Ishikawa (cell line): ENCODE measurements around the gene IFITM10.

ENCODE experiments used
- CEBPB ChIP-seq: IDR thresholded peaks from 2 replicates; pipeline ENCODE4 v1.6.1; 2012
- CREB1 ChIP-seq: IDR thresholded peaks from 2 replicates; pipeline ENCODE4 v1.6.1; 2012; ENCODE audit warnings: low read depth
- EGR1 ChIP-seq: IDR thresholded peaks from 2 replicates; pipeline ENCODE4 v1.6.1; 2012
- EP300 ChIP-seq: IDR thresholded peaks from 2 replicates; pipeline ENCODE4 v1.6.1; 2012; ENCODE audit warnings: borderline replicate concordance
- FOXM1 ChIP-seq: IDR thresholded peaks from 2 replicates; pipeline ENCODE4 v1.6.1; 2012; ENCODE audit warnings: low read depth, borderline replicate concordance
- MAX ChIP-seq: IDR thresholded peaks from 2 replicates; pipeline ENCODE4 v1.6.1; 2012
- NFIC ChIP-seq: IDR thresholded peaks from 2 replicates; pipeline ENCODE4 v1.6.1; 2012
- RAD21 ChIP-seq: IDR thresholded peaks from 2 replicates; pipeline ENCODE4 v1.6.1; 2012; ENCODE audit warnings: low read depth
- REST ChIP-seq: IDR thresholded peaks from 2 replicates; pipeline ENCODE4 v1.6.1; 2012; ENCODE audit warnings: low read depth, mild to moderate bottlenecking
- TAF1 ChIP-seq: IDR thresholded peaks from 2 replicates; pipeline ENCODE4 v1.6.1; 2012; ENCODE audit warnings: low read depth, mild to moderate bottlenecking
- TEAD4 ChIP-seq: IDR thresholded peaks from 2 replicates; pipeline ENCODE4 v1.6.1; 2012
- USF1 ChIP-seq: IDR thresholded peaks from 2 replicates; pipeline ENCODE4 v1.6.1; 2012
- YY1 ChIP-seq: IDR thresholded peaks from 2 replicates; pipeline ENCODE4 v1.6.1; 2012; ENCODE audit warnings: low read depth
- ZBTB7A ChIP-seq: IDR thresholded peaks from 2 replicates; pipeline ENCODE4 v1.6.1; 2012; ENCODE audit warnings: low read depth

- TF ChIP-seq CEBPB (no peak), TEAD4 (no peak), EP300 (no peak), REST (no peak), ZBTB7A (peak; percentile 97), CREB1 (no peak), YY1 (peak; percentile 65), MAX (peak; percentile 30; the same call in 1 of the 2 replicates), TAF1 (no peak), RAD21 (peak; percentile 63), EGR1 (no peak), FOXM1 (no peak), USF1 (no peak), NFIC (no peak)
Measured at GRCh38 chr11:1693327-1694063, 56.9 kb downstream of the IFITM10 start.
